HT1080 (cell line): ENCODE data around the gene TRUB1. TPM values are rescaled to one million over a fixed set of nuclear protein-coding genes. Genes with fewer than 3 reads are reported as not detected.
"Not testable (repeated sequence)": the region's sequence is repeated elsewhere in the genome, so short reads cannot be mapped to it uniquely, and the experiment has no call there.

Experiments
- DNase-seq: peaks from one replicate; pipeline ENCODE4 v3.0.0-alpha.2; 2015; ENCODE audit warnings: low read depth
- polyA plus RNA-seq, 2 experiments: library from polyadenylated mRNA; depleted of rRNA; stranded (reverse); fragments of >200 nt; gene quantifications; 2 replicates each; pipeline ENCODE4 v1.2.3, GENCODE V29; 2015
- total RNA-seq: library from RNA; depleted of rRNA; stranded (reverse); fragments of >200 nt; shearing (Covaris generic); gene quantifications from 2 replicates; pipeline ENCODE4 v1.2.3, GENCODE V29; 2014; rRNA removed

TRUB1 gene
- total RNA-seq: 17.6 and 26.9 TPM in 2 replicates
- polyA plus RNA-seq (2015; cell fraction: cytosol; rRNA removed): 24.3 and 28.9 TPM in 2 replicates
- 23.1 and 24.2 TPM in 2 replicates for polyA plus RNA-seq (2015; cell fraction: nucleus; rRNA removed)

GRCh38 chr10:114937962-114938855, at the start of gene TRUB1:
Gene TRUB1, plus strand, starts transcription at chr10:114938195. Its CDS starts 59 bp downstream, at chr10:114938254.
- DNase-seq: peak; percentile 88

- peak; percentile 63 for DNase-seq
Observed at GRCh38 chr10:114893251-114893650, 44.7 kb upstream of the TRUB1 start.

- DNase-seq: no peak
Observed at GRCh38 chr10:114894911-114895310, 43.1 kb upstream of the TRUB1 start.

- not testable (repeated sequence) for DNase-seq
Observed at GRCh38 chr10:114897011-114897410, 41.0 kb upstream of the TRUB1 start.

GRCh38 chr10:114897593-114897992, 40.4 kb upstream of the TRUB1 start:
- DNase-seq: no peak

GRCh38 chr10:114899982-114900381, 38.0 kb upstream of the TRUB1 start:
- no peak for DNase-seq

- DNase-seq: no peak
Observed at GRCh38 chr10:114900658-114901057, 37.3 kb upstream of the TRUB1 start.

GRCh38 chr10:114902151-114902550, 35.8 kb upstream of the TRUB1 start:
- no peak for DNase-seq

- DNase-seq: peak; percentile 75
Observed at GRCh38 chr10:114905450-114905849, 32.5 kb upstream of the TRUB1 start.

- no peak for DNase-seq
Observed at GRCh38 chr10:114906981-114907380, 31.0 kb upstream of the TRUB1 start.

- no peak for DNase-seq
Observed at GRCh38 chr10:114908896-114909295, 29.1 kb upstream of the TRUB1 start.

GRCh38 chr10:114911052-114911711, 26.8 kb upstream of the TRUB1 start:
- no peak for DNase-seq

GRCh38 chr10:114911801-114912469, 26.1 kb upstream of the TRUB1 start:
- DNase-seq: no peak

- DNase-seq: no peak
Observed at GRCh38 chr10:114912470-114912859, 25.5 kb upstream of the TRUB1 start.

GRCh38 chr10:114914560-114914959, 23.4 kb upstream of the TRUB1 start:
- DNase-seq: no peak

GRCh38 chr10:114915294-114915693, 22.7 kb upstream of the TRUB1 start:
- no peak for DNase-seq

- no peak for DNase-seq
Observed at GRCh38 chr10:114916653-114917052, 21.3 kb upstream of the TRUB1 start.

GRCh38 chr10:114917459-114917858, 20.5 kb upstream of the TRUB1 start:
- no peak for DNase-seq

GRCh38 chr10:114917927-114918672, 19.9 kb upstream of the TRUB1 start:
- peak; percentile 73 for DNase-seq

GRCh38 chr10:114920459-114920858, 17.5 kb upstream of the TRUB1 start:
- DNase-seq: no peak

- no peak for DNase-seq
Observed at GRCh38 chr10:114922003-114922402, 16.0 kb upstream of the TRUB1 start.
